ENCODE measurements around the gene ANO5.

- TF ChIP-seq CTCF (IDR thresholded peaks at IDR 0.05) (no peak), POLR2A (IDR thresholded peaks at IDR 0.05) (no peak)
Observed at GRCh38 chr11:22317656-22318055, 124.8 kb downstream of the ANO5 start.

Measured in vagina (tissue), 2 donors.